Esophagus muscularis mucosa (tissue), 4 donors: ENCODE data around the gene MXRA8.

Experiments
- EP300 ChIP-seq: sonication (generic); formaldehyde crosslinking; IDR thresholded peaks from one replicate; pipeline ENCODE4 v1.6.1; 2017; ENCODE audit warnings: antibody characterized with exemption
- POLR2A ChIP-seq: fragments of 450-650 bp; IDR thresholded peaks from one replicate; pipeline ENCODE4 v1.6.1; 2017; ENCODE audit warnings: antibody characterized with exemption, moderate library complexity, mild to moderate bottlenecking, low read depth
- POLR2AphosphoS5 ChIP-seq, 2 donors: sonication (generic); formaldehyde crosslinking; IDR thresholded peaks; one replicate each; pipeline ENCODE4 v1.6.1; 2017; ENCODE audit warnings: antibody characterized with exemption in 2 of 2
- TF ChIP-seq, protein P1 (sequence below), 3 experiments: fragments of 200-600 bp in 2 of 3; fragments of 450-650 bp in 1 of 3; sonication (generic) in 2 of 3; IDR thresholded peaks; one replicate each; pipeline ENCODE4 v1.5.1; 2017 to 2019; ENCODE audit warnings: antibody characterized with exemption in 3 of 3, mild to moderate bottlenecking in 2 of 3, moderate library complexity in 1 of 3

DNA sequence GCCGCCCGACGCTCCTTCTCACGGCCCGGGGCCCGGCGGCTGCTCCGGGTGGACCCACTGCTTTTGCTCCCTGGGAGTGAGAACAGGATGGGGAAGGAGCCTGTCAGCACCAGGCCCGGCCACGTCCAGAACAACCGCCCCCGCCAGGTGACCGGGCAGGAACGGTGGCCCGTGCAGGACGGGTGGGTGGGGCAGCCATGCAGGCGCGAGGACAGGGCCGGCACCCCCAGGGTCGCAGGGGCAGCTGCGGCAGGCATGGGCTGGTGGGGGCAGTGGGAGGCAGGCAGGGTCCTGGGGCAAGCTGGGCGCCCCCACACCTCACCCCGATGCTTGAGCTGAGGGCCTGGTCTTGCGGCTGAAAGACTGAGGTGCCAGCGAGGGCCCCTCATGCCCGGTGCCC, 21.9 kb downstream of the MXRA8 start:
- TF ChIP-seq, protein P1, sequence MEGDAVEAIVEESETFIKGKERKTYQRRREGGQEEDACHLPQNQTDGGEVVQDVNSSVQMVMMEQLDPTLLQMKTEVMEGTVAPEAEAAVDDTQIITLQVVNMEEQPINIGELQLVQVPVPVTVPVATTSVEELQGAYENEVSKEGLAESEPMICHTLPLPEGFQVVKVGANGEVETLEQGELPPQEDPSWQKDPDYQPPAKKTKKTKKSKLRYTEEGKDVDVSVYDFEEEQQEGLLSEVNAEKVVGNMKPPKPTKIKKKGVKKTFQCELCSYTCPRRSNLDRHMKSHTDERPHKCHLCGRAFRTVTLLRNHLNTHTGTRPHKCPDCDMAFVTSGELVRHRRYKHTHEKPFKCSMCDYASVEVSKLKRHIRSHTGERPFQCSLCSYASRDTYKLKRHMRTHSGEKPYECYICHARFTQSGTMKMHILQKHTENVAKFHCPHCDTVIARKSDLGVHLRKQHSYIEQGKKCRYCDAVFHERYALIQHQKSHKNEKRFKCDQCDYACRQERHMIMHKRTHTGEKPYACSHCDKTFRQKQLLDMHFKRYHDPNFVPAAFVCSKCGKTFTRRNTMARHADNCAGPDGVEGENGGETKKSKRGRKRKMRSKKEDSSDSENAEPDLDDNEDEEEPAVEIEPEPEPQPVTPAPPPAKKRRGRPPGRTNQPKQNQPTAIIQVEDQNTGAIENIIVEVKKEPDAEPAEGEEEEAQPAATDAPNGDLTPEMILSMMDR (IDR thresholded peaks at IDR 0.05), result no peak
- TF ChIP-seq EP300, result no peak
- no peak for TF ChIP-seq POLR2A
- TF ChIP-seq POLR2AphosphoS5 (IDR thresholded peaks at IDR 0.05), result no peak
